HepG2 (cell line): ENCODE measurements around the gene MRFAP1L1. TPM values are rescaled to one million over a fixed set of nuclear protein-coding genes. Genes with fewer than 3 reads are reported as not detected.

Experiments used
- ATAC-seq: fragments of 200-7000 bp; cut with Tn5 transposase; 3 replicates; pipeline ENCODE4 v1.9.1; 2020; ENCODE audit warnings: mild to moderate bottlenecking, moderate library complexity
- BruUV-seq: library from RNA; stranded (reverse); fragments of 400-500 nt; replicated peaks from 2 replicates; lab custom pipeline; 2021; lab: Mats Ljungman, UMichigan
- CTCF ChIA-PET: fragments of 300-600 bp; formaldehyde crosslinking; extraction: SDS; loops from one replicate; lab custom pipeline; 2021; ENCODE audit warnings: low total read pairs, inconsistent platforms, low intra/inter-chr PET ratio; lab: Yijun Ruan, JAX
- POLR2A ChIA-PET: fragments of 350-600 bp; sonication (Branson Sonifier 250); formaldehyde crosslinking; loops from one replicate; lab custom pipeline; 2020; ENCODE audit warnings: antibody characterized with exemption, inconsistent platforms; lab: Yijun Ruan, JAX
- DNase-seq: peaks from one replicate; pipeline ENCODE4 v3.0.0-alpha.2; 2015; ENCODE audit warnings: low spot score
- FAIRE-seq: peaks from 3 replicates; lab custom pipeline; 2011; peaks lifted over from hg19 to GRCh38; lab: Jason Lieb, UNC
- H2AFZ ChIP-seq: one replicate; pipeline ENCODE4 v1.6.1; 2011; ENCODE audit warnings: low read length, inconsistent platforms
- H3K27ac ChIP-seq: fragments of 300-600 bp; 3 replicates; pipeline ENCODE4 v1.8.0; 2011; ENCODE audit warnings: mixed run types, mild to moderate bottlenecking, mixed read lengths, low read length, inconsistent platforms; ENCODE audit not compliant: insufficient read depth; ENCODE audit errors: extremely low read length
- H3K27me3 ChIP-seq, 2 experiments: fragments of 200-600 bp in 1 of 2; 2 replicates in 1 of 2; 3 replicates in 1 of 2; pipeline versions ENCODE4 v1.6.0 to v1.8.0; 2011; ENCODE audit warnings: low read length in 2 of 2, mild to moderate bottlenecking in 2 of 2, moderate library complexity in 2 of 2, inconsistent platforms in 1 of 2; ENCODE audit not compliant: insufficient read depth in 2 of 2, control insufficient read depth in 1 of 2
- H3K36me3 ChIP-seq, 2 experiments: fragments of 200-600 bp in 1 of 2; replicated peaks in 1 of 2; 2 replicates in 1 of 2; 3 replicates in 1 of 2; pipeline versions ENCODE4 v1.5.1 to v1.8.0; 2011; ENCODE audit warnings: low read length in 2 of 2, inconsistent platforms in 1 of 2; ENCODE audit not compliant: insufficient read depth in 2 of 2, control insufficient read depth in 1 of 2
- H3K4me1 ChIP-seq: 2 replicates; pipeline ENCODE4 v1.5.1; 2012; ENCODE audit warnings: low read length, inconsistent platforms; ENCODE audit not compliant: insufficient read depth
- H3K4me2 ChIP-seq: 2 replicates; pipeline ENCODE4 v1.6.0; 2011; ENCODE audit warnings: low read depth, low read length, inconsistent platforms
- H3K4me3 ChIP-seq, 3 experiments: fragments of 200-600 bp in 1 of 3; sonication (generic), shearing (Covaris generic) in 1 of 3; replicated peaks in 1 of 3; 2 replicates each; pipeline ENCODE4 v1.5.1; 2011 to 2016; ENCODE audit warnings: low read length in 3 of 3, inconsistent platforms in 2 of 3, low read depth in 2 of 3, mild to moderate bottlenecking in 2 of 3, control low read depth in 1 of 3, mixed read lengths in 1 of 3; ENCODE audit not compliant: insufficient read depth in 1 of 3
- H3K79me2 ChIP-seq: one replicate; pipeline ENCODE4 v1.6.1; 2011; ENCODE audit warnings: low read length, inconsistent platforms; ENCODE audit not compliant: insufficient read depth
- H3K9ac ChIP-seq: 2 replicates; pipeline ENCODE4 v1.6.0; 2011; ENCODE audit warnings: mild to moderate bottlenecking, low read depth, low read length, inconsistent platforms; ENCODE audit not compliant: insufficient read depth
- H3K9me3 ChIP-seq: 2 replicates; pipeline ENCODE4 v1.5.1; 2012; ENCODE audit warnings: mild to moderate bottlenecking, low read length
- H4K20me1 ChIP-seq: 2 replicates; pipeline ENCODE4 v1.6.0; 2011; ENCODE audit warnings: inconsistent platforms, mild to moderate bottlenecking, low read length, moderate library complexity; ENCODE audit not compliant: insufficient read depth
- ARID3A ChIP-seq: IDR thresholded peaks from 2 replicates; pipeline ENCODE4 v1.6.1; 2012; ENCODE audit warnings: low read depth, low read length, improper control_type of control experiment
- ARNT2 ChIP-seq: sonication (generic); formaldehyde crosslinking; IDR thresholded peaks from 2 replicates; pipeline ENCODE4 v1.8.0; 2022; ENCODE audit warnings: mild to moderate bottlenecking, low read depth, missing genetic modification reagents, moderate library complexity
- FOXA3 ChIP-seq: IDR thresholded peaks from 2 replicates; pipeline ENCODE4 v1.6.1; 2016; ENCODE audit warnings: missing genetic modification reagents, missing compliant biosample characterization
- GLI4 ChIP-seq: sonication (generic); formaldehyde crosslinking; IDR thresholded peaks from 2 replicates; pipeline ENCODE4 v1.5.1; 2020; ENCODE audit warnings: missing genetic modification reagents, mild to moderate bottlenecking, moderate library complexity, borderline replicate concordance
- KDM1A ChIP-seq: IDR thresholded peaks from 2 replicates; pipeline ENCODE4 v1.6.1; 2016; ENCODE audit warnings: missing compliant biosample characterization
- KLF16 ChIP-seq, 2 experiments: sonication (generic) in 1 of 2; formaldehyde crosslinking in 1 of 2; IDR thresholded peaks; 2 replicates each; pipeline versions ENCODE4 v1.6.1 to v1.8.0; 2016 to 2023; ENCODE audit warnings: missing genetic modification reagents in 2 of 2, missing compliant biosample characterization in 1 of 2
- KMT2A ChIP-seq: sonication (generic); formaldehyde crosslinking; IDR thresholded peaks from 2 replicates; pipeline ENCODE4 v1.4.0; 2020; ENCODE audit warnings: missing genetic modification reagents
- NFE2L2 ChIP-seq: fragments of 150-350 bp; IDR thresholded peaks from 2 replicates; pipeline ENCODE4 v1.6.1; 2014; ENCODE audit warnings: low read length
- PPARG ChIP-seq: conservative IDR thresholded peaks from 2 replicates; pipeline ENCODE4 v1.6.1; 2016; ENCODE audit warnings: missing biosample characterization, missing genetic modification reagents
- TRIM24 ChIP-seq: sonication (generic); formaldehyde crosslinking; IDR thresholded peaks from 2 replicates; pipeline ENCODE4 v1.8.0; 2022; ENCODE audit warnings: mild to moderate bottlenecking, missing genetic modification reagents
- UBTF ChIP-seq: sonication (generic); formaldehyde crosslinking; IDR thresholded peaks from 2 replicates; pipeline ENCODE4 v1.4.0; 2020; ENCODE audit warnings: mild to moderate bottlenecking, missing genetic modification reagents
- ZNF274 ChIP-seq: sonication (generic); formaldehyde crosslinking; IDR thresholded peaks from 2 replicates; pipeline ENCODE4 v1.5.1; 2020; ENCODE audit warnings: mild to moderate bottlenecking, missing genetic modification reagents
- ZNF512B ChIP-seq: sonication (generic); formaldehyde crosslinking; IDR thresholded peaks from 2 replicates; pipeline ENCODE4 v1.5.1; 2020; ENCODE audit warnings: missing genetic modification reagents, mild to moderate bottlenecking, borderline replicate concordance
- ZNF572 ChIP-seq: sonication (generic); formaldehyde crosslinking; IDR thresholded peaks from 2 replicates; pipeline ENCODE4 v1.5.1; 2020; ENCODE audit warnings: mild to moderate bottlenecking, missing genetic modification reagents
- ZNF691 ChIP-seq: sonication (generic); formaldehyde crosslinking; IDR thresholded peaks from 2 replicates; pipeline ENCODE4 v1.4.0; 2020; ENCODE audit warnings: missing genetic modification reagents, low read depth, mild to moderate bottlenecking, borderline replicate concordance
- ZNF713 ChIP-seq: sonication (generic); formaldehyde crosslinking; IDR thresholded peaks from 2 replicates; pipeline ENCODE4 v1.4.0; 2020; ENCODE audit warnings: mild to moderate bottlenecking, missing genetic modification reagents
- WGBS: methylation state at CpG from one replicate; pipeline ENCODE4 v1.1.6; 2017; ENCODE audit warnings: low lambda C conversion rate; 5-methylcytosine and 5-hydroxymethylcytosine counted together
- in situ Hi-C: cut with HindIII; loops from 2 replicates; pipeline ENCODE4 v1.10.0; 2017; ENCODE audit warnings: low pct_unique_long_range_greater_than_20kb; ENCODE audit not compliant: extremely low pct_ligation_motif_present
- intact Hi-C: fragments of 100-400 bp; cut with micrococcal nuclease; formaldehyde crosslinking; loops from one replicate; pipeline ENCODE4 v1.10.0; 2022; ENCODE audit not compliant: unreplicated experiment
- polyA plus RNA-seq, 8 experiments: library from polyadenylated mRNA; depleted of rRNA in 3 of 8; stranded (reverse) in 7 of 8; unstranded in 1 of 8; fragments of >200 nt; fragmentation: Illumina TruSeq in 4 of 8; extraction: Trizol in 4 of 8; gene quantifications; 2 replicates each; pipeline versions ENCODE4 v1.2.1 to v1.2.3, GENCODE V29; 2011 to 2016; ENCODE audit warnings: low read depth in 4 of 8, missing spikeins in 1 of 8, mixed read lengths in 1 of 8; ENCODE audit not compliant: insufficient read depth in 1 of 8
- total RNA-seq, 5 experiments: library from RNA; depleted of rRNA; stranded (reverse); fragments of >200 nt; fragmentation: Illumina TruSeq; extraction: Trizol; gene quantifications; 2 replicates each; pipeline ENCODE4 v1.2.3, GENCODE V29; 2016; ENCODE audit warnings: low read depth in 1 of 5

MRFAP1L1 gene
- total and polyA plus RNA-seq, 2 of the 13 experiments (the other 11 are each of a cell fraction or from before 2014, with no cell fraction given), result 44.8 to 76.6 TPM

GRCh38 chr4:6658597-6659075 lies 51.0 kb downstream of the MRFAP1L1 start (continued):
- TF ChIP-seq KMT2A (no peak), ARNT2 (CRISPR knock-in tag) (no peak), ZNF691 (CRISPR knock-in tag) (no peak), NFE2L2 (no peak), ARID3A (no peak)

- FAIRE-seq (no peak), DNase-seq (no peak), ATAC-seq (no peak)
- 88% methylated on average over 7 of the region's 7 CpGs for WGBS
- no TSS peak for BruUV-seq
- H3K4me2 ChIP-seq, result no peak overlapping the region
- H3K36me3 ChIP-seq, result no peaks in the 10 kb centered on the region
- no peaks in the 10 kb centered on the region for H4K20me1 ChIP-seq
- no peaks in the 10 kb centered on the region for H3K79me2 ChIP-seq
- no peaks in the 10 kb centered on the region for H3K4me1 ChIP-seq
- H2AFZ ChIP-seq, result no peak overlapping the region
- intact Hi-C loops, result no loop called here
- H3K9me3 ChIP-seq, result no peaks in the 10 kb centered on the region
- H3K27ac ChIP-seq, result no peak overlapping the region
- CTCF ChIA-PET, result no interaction called here
- H3K27me3 ChIP-seq, result no peaks in the 10 kb centered on the region
- in situ Hi-C loops, result no loop called here
- H3K4me3 ChIP-seq, result no peak overlapping the region
- no peak overlapping the region for H3K9ac ChIP-seq
- POLR2A ChIA-PET, result no interaction called here
- TF ChIP-seq GLI4 (no peak), PPARG (CRISPR knock-in tag) (no peak), ZNF572 (CRISPR knock-in tag) (no peak), FOXA3 (CRISPR knock-in tag) (no peak), ZNF512B (CRISPR knock-in tag) (no peak), KDM1A (CRISPR knock-in tag) (no peak), TRIM24 (CRISPR knock-in tag) (no peak), ZNF713 (CRISPR knock-in tag) (no peak), UBTF (CRISPR knock-in tag) (no peak), KLF16 (CRISPR knock-in tag; IDR thresholded peaks at IDR 0.05) (no peak), ZNF274 (CRISPR knock-in tag) (no peak)
Measured at GRCh38 chr4:6658209-6658595, 51.5 kb downstream of the MRFAP1L1 start.
